GM12872 (cell line): ENCODE measurements around the gene C19orf12.

Experiments used
- CTCF ChIP-seq: IDR thresholded peaks from 3 replicates; pipeline ENCODE4 v1.5.1; 2011; ENCODE audit warnings: low read depth, mild to moderate bottlenecking, low read length, moderate library complexity; ENCODE audit not compliant: insufficient read depth

Gene C19orf12

GRCh38 chr19:29714953-29715700, at the start of gene C19orf12:
Gene C19orf12, minus strand, starts transcription at chr19:29715261. Its CDS starts 6,848 bp downstream, at chr19:29708413.
- TF ChIP-seq CTCF, result no peak

- TF ChIP-seq CTCF, result no peak
Observed at GRCh38 chr19:29764361-29764760, 49.3 kb upstream of the C19orf12 start.

GRCh38 chr19:29763196-29763595, 48.1 kb upstream of the C19orf12 start:
- no peak for TF ChIP-seq CTCF

- no peak for TF ChIP-seq CTCF
Observed at GRCh38 chr19:29761575-29762232, 46.6 kb upstream of the C19orf12 start.

- no peak for TF ChIP-seq CTCF
Observed at GRCh38 chr19:29760752-29761502, 45.9 kb upstream of the C19orf12 start.

- no peak for TF ChIP-seq CTCF
Observed at GRCh38 chr19:29759359-29759758, 44.3 kb upstream of the C19orf12 start.

GRCh38 chr19:29758863-29759262, 43.8 kb upstream of the C19orf12 start:
- no peak for TF ChIP-seq CTCF
